Liver (tissue), 9 donors: Measurements from ENCODE around the gene AP4E1. TPM values are rescaled to one million over a fixed set of nuclear protein-coding genes. Genes with fewer than 3 reads are reported as not detected.

ENCODE experiments used
- DNase-seq: peaks from one replicate; pipeline ENCODE4 v3.0.0-alpha.2; 2017; ENCODE audit warnings: low spot score
- H3K27ac ChIP-seq, 2 donors: one replicate each; pipeline ENCODE4 v1.7.0; 2013; ENCODE audit warnings: inconsistent platforms in 2 of 2, low read length in 2 of 2, control low read depth in 1 of 2, low read depth in 1 of 2, mild to moderate bottlenecking in 1 of 2
- H3K27me3 ChIP-seq, 4 donors: one replicate each; pipeline versions ENCODE4 v1.6.1 to v1.7.0; 2013; ENCODE audit warnings: low read length in 3 of 4, inconsistent platforms in 1 of 4, mild to moderate bottlenecking in 1 of 4, moderate library complexity in 1 of 4; ENCODE audit not compliant: control insufficient read depth in 4 of 4, insufficient read depth in 4 of 4
- H3K36me3 ChIP-seq, 4 donors: one replicate each; pipeline versions ENCODE4 v1.6.1 to v1.7.0; 2013; ENCODE audit warnings: low read length in 3 of 4, mild to moderate bottlenecking in 3 of 4, low read depth in 1 of 4, moderate library complexity in 1 of 4; ENCODE audit not compliant: control insufficient read depth in 4 of 4, insufficient read depth in 3 of 4
- H3K4me1 ChIP-seq, 4 donors: one replicate each; pipeline versions ENCODE4 v1.6.1 to v1.7.0; 2013; ENCODE audit warnings: low read length in 3 of 4, mild to moderate bottlenecking in 3 of 4, moderate library complexity in 1 of 4; ENCODE audit not compliant: control insufficient read depth in 4 of 4, insufficient read depth in 4 of 4
- H3K4me3 ChIP-seq, 3 donors: one replicate each; pipeline versions ENCODE4 v1.6.1 to v1.7.0; 2013; ENCODE audit warnings: low read length in 3 of 3, control low read depth in 1 of 3, low read depth in 1 of 3, mild to moderate bottlenecking in 1 of 3
- H3K9ac ChIP-seq, 2 donors: one replicate each; pipeline ENCODE4 v1.7.0; 2013; ENCODE audit warnings: low read length in 2 of 2, mild to moderate bottlenecking in 2 of 2, moderate library complexity in 2 of 2, control low read depth in 1 of 2, low read depth in 1 of 2
- H3K9me3 ChIP-seq, 4 donors: one replicate each; pipeline versions ENCODE4 v1.6.1 to v1.7.0; 2013; ENCODE audit warnings: low read length in 3 of 4; ENCODE audit not compliant: control insufficient read depth in 4 of 4
- CTCF ChIP-seq: fragments of 150-350 bp; IDR thresholded peaks from 2 replicates; pipeline ENCODE4 v1.5.1; 2017; ENCODE audit warnings: improper control_type of control experiment, low read depth, low read length; ENCODE audit not compliant: missing input control
- EGR1 ChIP-seq, 2 donors: IDR thresholded peaks; 2 replicates each; pipeline ENCODE4 v1.6.1; 2016 to 2018; ENCODE audit warnings: antibody characterized with exemption in 2 of 2, low read depth in 2 of 2
- FOXA1 ChIP-seq: IDR thresholded peaks from 2 replicates; pipeline ENCODE4 v1.6.1; 2016; ENCODE audit warnings: antibody characterized with exemption
- FOXA2 ChIP-seq: IDR thresholded peaks from 2 replicates; pipeline ENCODE4 v1.6.1; 2016; ENCODE audit warnings: antibody characterized with exemption
- GABPA ChIP-seq, 2 donors: IDR thresholded peaks in 1 of 2; conservative IDR thresholded peaks in 1 of 2; 2 replicates each; pipeline ENCODE4 v1.6.1; 2016; ENCODE audit warnings: antibody characterized with exemption in 2 of 2, mild to moderate bottlenecking in 1 of 2, moderate library complexity in 1 of 2
- HNF4A ChIP-seq, 2 donors: conservative IDR thresholded peaks; 2 replicates each; pipeline ENCODE4 v1.6.1; 2016; ENCODE audit warnings: antibody characterized with exemption in 2 of 2, mild to moderate bottlenecking in 2 of 2
- HNF4G ChIP-seq: IDR thresholded peaks from 2 replicates; pipeline ENCODE4 v1.6.1; 2016; ENCODE audit warnings: antibody characterized with exemption
- JUND ChIP-seq, 2 donors: IDR thresholded peaks; 2 replicates each; pipeline ENCODE4 v1.6.1; 2016; ENCODE audit warnings: antibody characterized with exemption in 2 of 2
- MAX ChIP-seq: IDR thresholded peaks from 2 replicates; pipeline ENCODE4 v1.6.1; 2016; ENCODE audit warnings: antibody characterized with exemption
- NR2F2 ChIP-seq: IDR thresholded peaks from 2 replicates; pipeline ENCODE4 v1.6.1; 2016; ENCODE audit warnings: antibody characterized with exemption
- RXRA ChIP-seq, 2 donors: IDR thresholded peaks; 2 replicates each; pipeline ENCODE4 v1.6.1; 2017 to 2018; ENCODE audit warnings: antibody characterized with exemption in 2 of 2, mild to moderate bottlenecking in 1 of 2
- SP1 ChIP-seq: IDR thresholded peaks from 2 replicates; pipeline ENCODE4 v1.6.1; 2018; ENCODE audit warnings: antibody characterized with exemption, mild to moderate bottlenecking
- TAF1 ChIP-seq: conservative IDR thresholded peaks from 2 replicates; pipeline ENCODE4 v1.6.1; 2016; ENCODE audit warnings: antibody characterized with exemption, mild to moderate bottlenecking
- YY1 ChIP-seq: IDR thresholded peaks from 2 replicates; pipeline ENCODE4 v1.6.1; 2016; ENCODE audit warnings: antibody characterized with exemption, mild to moderate bottlenecking
- ZBTB33 ChIP-seq: IDR thresholded peaks from 2 replicates; pipeline ENCODE4 v1.6.1; 2016; ENCODE audit warnings: antibody characterized with exemption
- WGBS: extraction: QIAGEN DNeasy Blood & Tissue Kit; methylation state at CpG from one replicate; pipeline ENCODE4 v1.1.7; 2013; 5-methylcytosine and 5-hydroxymethylcytosine counted together
- polyA plus RNA-seq, 2 donors: library from polyadenylated mRNA; stranded (reverse) in 1 of 2; unstranded in 1 of 2; fragments of 200-250 nt in 1 of 2; fragments of >200 nt in 1 of 2; fragmentation: Nextera tagmentation in 1 of 2; extraction: Ambion mirVana in 1 of 2; gene quantifications; one replicate each; pipeline versions ENCODE4 v1.2.1 to v1.2.3, GENCODE V29; 2013 to 2015
- total RNA-seq, 2 donors: library from RNA; depleted of rRNA; stranded (reverse); fragments of >200 nt; gene quantifications; one replicate each; pipeline ENCODE4 v1.2.3, GENCODE V29; 2014
- donor health status: healthy.
- donor health status: healthy.
- donor health status: healthy.
- donor health status: healthy.
- donor health status: healthy.

Gene AP4E1
- total and polyA plus RNA-seq, 4 donors = 1.3 to 10.2 (median 4.6) TPM

GRCh38 chr15:51044037-51044727, 135.7 kb downstream of the AP4E1 start:
- no peaks in the 10 kb centered on the region for H3K36me3 ChIP-seq
- 77% methylated on average over 4 of the region's 4 CpGs for WGBS

GRCh38 chr15:51046016-51046415, 137.5 kb downstream of the AP4E1 start:
- H3K36me3 ChIP-seq = no peaks in the 10 kb centered on the region
- no peaks in the 10 kb centered on the region for H3K9me3 ChIP-seq
- 46% methylated on average over 2 of the region's 2 CpGs for WGBS

More at GRCh38 chr15:51044037-51044727, 135.7 kb downstream of the AP4E1 start:
- peaks cover 8 to 23% (median 16%) of the 10 kb centered on the region in 4 donors for H3K4me1 ChIP-seq
- DNase-seq = no peak
- no peak overlapping the region for H3K4me3 ChIP-seq
- no peak overlapping the region for H3K27ac ChIP-seq
- H3K9me3 ChIP-seq = no peaks in the 10 kb centered on the region
- no peak overlapping the region for H3K9ac ChIP-seq
- TF ChIP-seq TAF1 (no peak), MAX (no peak), HNF4G (no peak), CTCF (no peak)
- H3K27me3 ChIP-seq = no peaks in the 10 kb centered on the region

GRCh38 chr15:51046799-51047449, 138.4 kb downstream of the AP4E1 start:
- H3K36me3 ChIP-seq = no peaks in the 10 kb centered on the region
- DNase-seq = peak; percentile 53
- TF ChIP-seq HNF4A (conservative IDR thresholded peaks at IDR 0.05) (peak in 1 of 2 donors; percentile 31), HNF4G (no peak), TAF1 (no peak), GABPA (IDR thresholded peaks at IDR 0.05 in 1 of 2, conservative IDR thresholded peaks at IDR 0.05 in 1 of 2) (no peak), FOXA2 (no peak), EGR1 (IDR thresholded peaks at IDR 0.05; ENCODE audit: low read depth in 2 of 2) (no peak), CTCF (no peak), RXRA (IDR thresholded peaks at IDR 0.05) (peak; percentile 10 to 38), YY1 (no peak), ZBTB33 (no peak), FOXA1 (no peak), SP1 (peak; percentile 20), MAX (no peak), NR2F2 (no peak), JUND (IDR thresholded peaks at IDR 0.05) (no peak)

More at GRCh38 chr15:51046016-51046415, 137.5 kb downstream of the AP4E1 start:
- Histone ChIP-seq H3K27ac (no peak overlapping the region), H3K4me3 (no peak overlapping the region), H3K9ac (no peak overlapping the region), H3K4me1 (peaks cover 8 to 23% (median 16%) of the 10 kb centered on the region in 4 donors), H3K27me3 (no peaks in the 10 kb centered on the region)
- DNase-seq = no peak
- TF ChIP-seq RXRA (IDR thresholded peaks at IDR 0.05) (peak in 1 of 2 donors; percentile 53), SP1 (no peak), HNF4A (conservative IDR thresholded peaks at IDR 0.05) (peak in 1 of 2 donors; percentile 26)

More at GRCh38 chr15:51046799-51047449, 138.4 kb downstream of the AP4E1 start:
- H3K4me1 ChIP-seq = peaks cover 8 to 23% (median 16%) of the 10 kb centered on the region in 4 donors
- no peaks in the 10 kb centered on the region for H3K27me3 ChIP-seq
- no peaks in the 10 kb centered on the region for H3K9me3 ChIP-seq
- WGBS = 33% methylated on average over 3 of the region's 3 CpGs
- H3K27ac ChIP-seq = no peak overlapping the region
- H3K9ac ChIP-seq = no peak overlapping the region
- H3K4me3 ChIP-seq = no peak overlapping the region
